GM21723 (cell line): ENCODE results near the gene IGLL5.
A peak's percentile ranks its signal among the peaks of the same experiment; 100 is the strongest.

Experiments used
- ATAC-seq: cut with Tn5 transposase; IDR thresholded peaks from one replicate; pipeline ENCODE4 v1.9.1; 2021; ENCODE audit warnings: mild to moderate bottlenecking, moderate library complexity; ENCODE audit not compliant: unreplicated experiment

IGLL5 gene

GRCh38 chr22:22858559-22858937 lies 29.1 kb upstream of the IGLL5 start:
- ATAC-seq = no peak

GRCh38 chr22:22863001-22863400 lies 24.6 kb upstream of the IGLL5 start:
- no peak for ATAC-seq

GRCh38 chr22:22865311-22866072 lies 22.1 kb upstream of the IGLL5 start:
- ATAC-seq = peak; percentile 88

GRCh38 chr22:22866381-22867111 lies 21.1 kb upstream of the IGLL5 start:
- no peak for ATAC-seq

- no peak for ATAC-seq
Observed at GRCh38 chr22:22867996-22868715, 19.5 kb upstream of the IGLL5 start.

- no peak for ATAC-seq
Observed at GRCh38 chr22:22870577-22871404, 16.8 kb upstream of the IGLL5 start.

- ATAC-seq = no peak
Observed at GRCh38 chr22:22871536-22872278, 15.9 kb upstream of the IGLL5 start.

- ATAC-seq = no peak
Observed at GRCh38 chr22:22872722-22873708, 14.6 kb upstream of the IGLL5 start.

GRCh38 chr22:22877523-22878210 lies 9.9 kb upstream of the IGLL5 start:
- no peak for ATAC-seq

- no peak for ATAC-seq
Observed at GRCh38 chr22:22878211-22878570, 9.4 kb upstream of the IGLL5 start.

GRCh38 chr22:22878801-22879674 lies 8.6 kb upstream of the IGLL5 start:
- ATAC-seq = no peak

GRCh38 chr22:22879675-22880155 lies 7.9 kb upstream of the IGLL5 start:
- no peak for ATAC-seq

GRCh38 chr22:22880645-22881044 lies 7.0 kb upstream of the IGLL5 start:
- no peak for ATAC-seq

GRCh38 chr22:22881116-22882000 lies 6.3 kb upstream of the IGLL5 start:
- no peak for ATAC-seq

- ATAC-seq = no peak
Observed at GRCh38 chr22:22882033-22882717, 5.4 kb upstream of the IGLL5 start.
